Activated CD8-positive, alpha-beta memory T cell treated with anti-CD3 and anti-CD28 coated beads for 4 hours (primary cell): ENCODE data around the gene TNP1.

Experiments used
- DNase-seq, 2 donors: peaks; one replicate each; pipeline ENCODE4 v3.0.0-alpha.2; 2020; ENCODE audit warnings: low read depth in 2 of 2

The TNP1 gene, protein sequence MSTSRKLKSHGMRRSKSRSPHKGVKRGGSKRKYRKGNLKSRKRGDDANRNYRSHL

DNA sequence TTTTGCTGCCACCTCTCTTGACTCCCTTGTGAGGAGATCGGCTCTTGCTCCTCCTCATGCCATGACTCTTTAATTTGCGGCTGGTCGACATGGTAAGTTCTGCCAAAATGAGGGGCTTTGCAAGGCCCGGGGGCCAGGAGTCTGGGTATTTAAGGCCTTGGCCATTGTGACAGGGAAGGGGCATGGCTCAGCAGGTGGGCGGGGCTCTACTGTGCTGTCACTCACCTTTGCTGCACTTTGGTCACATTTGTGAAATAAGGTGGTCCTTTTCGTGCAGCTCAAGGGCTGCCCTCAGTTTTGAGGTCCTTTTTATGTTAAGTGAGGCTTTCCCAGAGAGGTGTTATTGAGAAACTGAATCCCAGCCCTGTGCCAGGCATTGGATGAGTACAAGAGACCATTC, at the start of gene TNP1:
TNP1 (minus strand) TSS at position 121 of the 400 bp plus-strand sequence; CDS start at position 91, 30 bp downstream.
- DNase-seq = no peak

DNA sequence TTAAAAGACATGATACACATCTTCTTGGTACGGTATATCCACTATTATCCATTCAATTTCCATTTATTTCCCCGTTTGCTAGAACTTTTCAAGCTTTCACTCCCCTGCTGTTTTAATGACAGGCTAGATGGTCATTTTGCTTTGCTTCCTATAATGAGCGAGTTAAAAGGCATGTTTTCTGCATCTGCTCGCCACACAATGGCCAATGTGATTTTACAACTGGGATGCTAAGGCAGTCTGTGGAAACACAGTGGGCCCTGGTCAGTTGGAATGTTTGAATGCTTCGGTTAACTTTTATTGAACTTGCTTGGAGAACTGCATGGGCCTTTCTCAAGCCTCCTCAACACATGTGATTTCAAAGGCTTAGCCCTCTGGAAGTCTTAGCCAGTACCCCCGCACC, 48.4 kb upstream of the TNP1 start:
- no peak for DNase-seq

DNA sequence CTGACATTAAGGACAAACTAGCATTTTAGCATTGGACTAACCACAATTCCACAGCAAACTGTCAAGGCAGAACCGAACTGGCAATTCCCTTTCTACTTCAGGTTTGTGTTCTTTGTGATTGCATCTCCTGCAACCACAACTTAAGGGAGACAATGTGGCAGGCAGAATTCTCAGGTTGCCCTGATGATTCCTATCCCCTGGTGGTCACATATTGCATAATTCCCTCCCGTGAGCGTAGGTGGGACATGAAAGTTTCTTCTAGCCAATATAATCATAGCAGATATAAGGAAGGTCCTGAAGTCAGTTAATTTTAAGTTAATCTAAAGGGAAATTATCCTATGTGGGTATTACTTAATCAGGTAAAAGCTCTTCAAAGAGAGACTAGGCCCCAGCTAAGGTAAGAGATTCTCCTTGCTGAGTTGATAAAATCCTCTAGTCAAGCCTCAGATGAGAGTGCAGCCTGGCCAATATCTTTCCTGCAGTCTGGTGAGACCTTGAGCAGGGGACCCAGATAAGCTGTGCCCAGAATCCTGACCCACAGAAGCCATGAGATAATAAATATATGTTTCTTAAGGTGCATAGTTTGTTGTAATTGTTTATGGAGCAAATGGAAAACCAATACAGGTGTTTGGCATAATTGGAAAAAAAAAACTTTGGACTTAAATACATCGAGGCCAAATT, 45.9 kb upstream of the TNP1 start:
- DNase-seq = no peak

DNA sequence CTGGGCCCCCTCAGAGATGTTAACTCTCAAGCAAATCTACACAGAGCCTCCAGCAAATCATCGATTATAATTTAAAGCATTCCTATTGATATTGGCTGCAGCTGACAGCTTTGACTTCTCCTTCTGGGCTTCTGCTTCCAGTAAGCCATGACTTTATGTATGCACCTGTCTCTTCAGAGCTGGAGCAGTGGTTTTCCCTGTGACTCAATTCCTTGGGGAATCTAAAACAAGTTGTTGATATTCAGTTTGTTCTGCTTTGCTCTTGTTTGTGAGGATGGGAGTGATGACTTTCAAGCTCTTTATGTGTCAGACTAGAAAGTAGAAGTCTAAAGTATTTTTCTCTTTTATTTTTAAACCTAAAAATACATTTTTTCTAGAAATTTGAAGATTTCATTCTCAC, 45.1 kb upstream of the TNP1 start:
- DNase-seq = no peak

DNA sequence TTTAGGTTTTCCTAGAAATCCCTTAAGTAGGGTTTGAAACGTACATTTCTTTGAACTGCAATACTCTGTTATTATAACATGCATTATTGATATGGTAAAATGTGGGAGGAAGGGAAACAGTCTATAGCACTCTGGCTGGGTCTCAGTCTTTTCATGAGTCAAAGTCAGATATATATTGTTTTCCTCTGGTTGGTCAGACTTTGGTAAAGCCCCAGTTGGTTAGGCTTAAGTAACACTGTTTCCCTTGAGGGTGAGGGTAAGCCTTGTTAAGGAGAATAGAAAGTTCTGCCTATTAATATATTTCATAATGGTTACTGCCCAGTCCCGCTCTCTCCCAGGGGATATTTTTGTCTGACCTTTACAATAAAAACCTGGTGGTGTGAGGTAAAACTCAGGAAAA, 44.7 kb upstream of the TNP1 start:
- no peak for DNase-seq

DNA sequence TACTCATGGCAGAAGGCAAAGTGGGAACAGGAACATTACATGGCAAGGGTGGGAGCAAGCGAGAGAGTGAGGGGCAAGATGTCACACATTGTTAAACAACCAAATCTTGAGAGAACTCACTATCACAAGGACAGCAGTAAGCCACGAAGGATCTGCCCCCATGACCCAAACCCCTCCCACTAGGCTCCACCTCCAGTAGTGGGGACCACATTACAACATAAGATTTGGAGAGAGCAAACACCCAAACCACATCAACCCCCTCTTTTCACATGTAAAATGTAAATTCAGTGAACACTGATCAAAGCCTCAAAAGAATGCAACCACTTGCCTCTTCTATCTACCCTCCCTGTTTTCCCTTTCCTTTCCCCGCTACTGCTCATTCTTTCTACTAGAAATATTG, 43.6 kb upstream of the TNP1 start:
- no peak for DNase-seq

DNA sequence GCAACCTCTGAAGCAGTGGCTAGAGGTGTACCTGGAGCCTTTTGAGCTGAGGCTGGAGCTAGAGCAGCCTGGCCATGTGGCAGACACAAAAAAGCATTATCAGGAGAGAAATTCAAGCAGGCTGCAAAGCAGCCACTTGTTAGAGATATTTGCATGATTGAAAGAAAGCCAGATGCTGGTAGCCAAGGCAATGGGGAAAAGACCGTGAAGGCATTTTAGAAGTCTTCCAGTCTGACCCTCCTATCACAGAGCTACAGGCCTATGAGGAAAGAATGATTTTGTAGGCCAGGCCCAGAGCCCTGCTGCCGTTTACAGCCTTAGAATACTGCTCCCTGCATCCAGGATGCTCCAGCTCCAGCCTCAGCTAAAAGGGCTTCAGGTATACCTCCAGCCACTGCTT, 41.4 kb upstream of the TNP1 start:
- DNase-seq = no peak

DNA sequence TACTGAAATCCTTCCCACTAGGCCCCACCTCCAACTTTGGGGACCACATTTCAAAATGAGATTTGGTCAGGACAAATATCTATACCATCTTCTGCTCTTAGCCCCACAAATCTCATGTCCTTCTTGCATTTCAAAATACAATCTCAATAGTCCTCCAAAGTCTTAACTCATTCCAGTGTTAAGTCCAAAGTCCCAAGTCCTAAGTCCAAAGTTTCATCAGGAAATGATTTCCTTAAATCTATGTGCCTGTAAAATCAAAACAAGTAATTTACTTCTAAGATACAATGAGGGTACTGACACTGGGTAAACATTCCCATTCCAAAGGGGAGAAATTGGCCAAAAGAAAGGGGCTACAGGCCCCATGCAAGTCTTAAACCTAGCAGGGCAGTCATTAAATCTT, 40.5 kb upstream of the TNP1 start:
- DNase-seq = no peak

DNA sequence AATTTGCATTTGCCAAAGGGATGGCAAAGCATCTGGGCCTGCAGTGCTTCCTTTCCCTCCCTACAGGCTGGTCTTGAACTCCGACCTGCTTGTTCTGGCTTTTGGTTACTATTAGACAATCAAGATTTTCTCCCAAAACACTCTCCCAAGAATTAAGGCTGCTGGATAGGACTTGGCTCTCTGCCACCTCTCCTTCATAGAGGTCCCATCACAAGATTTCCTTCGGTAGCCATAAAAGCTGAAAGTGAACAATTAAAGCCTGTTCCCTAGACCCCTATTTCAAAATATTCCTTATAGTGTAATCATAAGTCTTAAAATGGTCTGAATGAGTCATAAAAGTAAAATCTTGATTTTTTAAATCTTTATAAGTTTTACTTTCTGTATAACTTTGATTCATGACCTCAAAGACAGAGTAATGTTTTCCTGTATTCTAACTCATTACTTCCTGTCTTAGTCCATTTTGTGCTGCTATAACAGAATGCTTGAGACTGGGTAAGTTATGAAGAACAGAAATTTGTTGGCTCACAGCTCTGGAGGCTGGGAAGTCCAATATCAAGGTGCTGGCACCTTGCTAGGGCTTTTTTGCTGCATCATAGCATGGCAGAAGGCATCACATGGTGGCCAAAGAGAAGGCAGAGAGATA, 37.8 kb upstream of the TNP1 start:
- DNase-seq = no peak

DNA sequence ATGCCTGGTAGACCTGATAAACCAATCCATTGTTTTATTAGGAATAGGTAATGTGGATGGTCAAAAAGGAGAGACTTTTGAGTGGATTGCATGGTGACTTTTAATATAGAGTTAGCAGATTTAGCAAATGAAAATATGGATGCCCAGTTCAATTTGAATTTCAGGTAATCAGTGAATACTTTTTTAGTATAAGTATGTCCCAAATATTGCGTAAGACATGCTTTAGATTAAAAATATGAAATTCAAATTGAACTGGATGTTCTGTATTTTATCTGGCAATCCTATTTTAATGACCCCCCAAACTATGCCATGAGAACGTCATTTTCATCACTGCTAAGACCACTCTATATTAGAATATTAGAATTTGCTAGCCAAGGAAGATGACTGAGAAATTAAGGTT, 30.3 kb upstream of the TNP1 start:
- no peak for DNase-seq

DNA sequence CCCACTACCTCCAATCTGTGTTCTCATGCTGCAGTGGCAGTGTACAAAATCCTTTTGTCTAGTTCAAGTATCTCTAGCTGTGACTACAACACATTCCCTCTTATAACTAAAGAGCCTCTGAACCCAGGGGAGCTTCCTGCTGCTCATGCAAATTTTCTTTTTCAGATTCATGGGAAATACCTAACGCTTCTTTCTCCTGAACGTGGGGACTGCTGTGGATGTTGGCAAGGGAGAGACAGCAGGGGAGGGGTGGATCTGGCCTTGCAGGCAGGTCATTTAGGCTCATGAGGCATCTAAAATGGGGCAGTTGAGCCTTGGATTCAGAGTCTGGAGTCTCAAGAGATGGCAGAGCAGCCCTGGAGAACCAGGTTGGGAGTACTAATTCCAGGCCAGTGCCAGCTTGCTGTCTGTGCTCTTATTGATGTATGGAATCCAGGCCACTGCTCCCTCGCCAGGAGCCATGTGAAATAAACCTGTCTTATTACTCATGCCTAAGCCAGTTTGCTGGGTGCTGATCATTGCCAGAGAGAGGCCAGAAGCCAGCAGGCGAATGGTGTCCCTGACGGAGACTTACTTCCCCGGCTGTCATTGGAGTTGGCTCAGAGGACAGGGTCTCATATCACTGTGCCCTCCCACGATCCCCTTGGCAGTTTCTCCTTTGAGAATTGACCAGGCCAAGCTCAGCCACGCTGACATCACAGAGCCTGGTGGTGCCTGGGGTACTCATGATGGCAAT, 29.2 kb upstream of the TNP1 start:
- no peak for DNase-seq

DNA sequence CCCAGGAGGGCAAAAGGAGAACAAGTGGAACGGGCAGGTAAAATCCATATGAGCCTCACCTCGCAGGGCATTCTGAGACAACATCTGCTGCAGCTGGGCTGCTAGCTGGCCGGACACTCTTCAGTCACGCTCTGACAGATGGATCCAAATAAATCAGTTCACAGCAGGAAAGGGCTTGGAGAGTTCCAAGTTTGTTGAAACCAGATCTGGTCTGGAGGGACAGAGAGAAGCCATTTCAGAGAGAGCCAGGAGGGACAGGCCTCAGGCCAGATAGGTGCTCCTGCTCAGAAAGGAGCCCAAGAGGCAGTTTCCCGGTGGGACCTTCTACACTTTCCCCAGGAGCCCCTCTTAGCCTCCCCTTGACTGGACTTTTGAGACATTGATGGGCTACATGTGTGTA, 28.2 kb upstream of the TNP1 start:
- no peak for DNase-seq

DNA sequence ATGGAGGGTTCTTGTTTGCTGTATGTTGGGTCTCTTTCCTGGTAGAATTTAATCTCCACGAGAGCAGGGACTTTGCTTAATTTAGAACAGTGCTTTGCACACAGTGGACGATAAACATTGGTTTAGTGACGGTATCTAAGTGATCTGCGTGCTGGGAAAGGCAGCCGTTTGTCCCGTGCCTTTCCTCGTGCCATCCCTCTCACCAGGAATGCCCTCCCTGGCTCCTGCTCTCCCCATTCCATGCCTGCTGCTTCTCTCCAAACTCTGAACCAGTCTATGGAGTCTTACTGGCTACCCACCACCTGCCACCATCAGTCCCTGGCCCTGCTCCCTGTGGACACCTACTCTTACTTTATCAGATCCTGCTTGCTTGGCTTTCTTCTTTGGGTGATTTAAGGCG, 27.3 kb upstream of the TNP1 start:
- no peak for DNase-seq

DNA sequence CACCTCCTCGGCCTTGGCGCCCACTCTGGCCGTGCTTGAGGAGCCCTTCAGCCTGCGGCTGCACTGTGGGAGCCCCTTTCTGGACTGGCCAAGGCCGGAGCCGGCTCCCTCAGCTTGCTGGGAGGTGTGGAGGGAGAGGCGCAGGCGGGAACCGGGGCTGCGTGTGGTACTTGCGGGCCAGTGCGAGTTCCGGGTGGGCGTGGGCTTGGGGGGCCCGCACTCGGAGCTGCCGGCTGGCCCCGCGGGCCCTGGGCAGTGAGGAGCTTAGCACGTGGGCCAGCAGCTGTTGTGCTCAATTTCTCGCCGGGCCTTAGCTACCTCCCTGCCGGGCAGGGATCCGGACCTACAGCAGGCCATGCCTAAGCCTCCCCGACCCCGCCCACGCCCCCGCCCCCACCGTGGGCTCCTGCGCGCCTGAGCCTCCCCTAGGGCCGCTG, 25.3 kb upstream of the TNP1 start:
- no peak for DNase-seq

DNA sequence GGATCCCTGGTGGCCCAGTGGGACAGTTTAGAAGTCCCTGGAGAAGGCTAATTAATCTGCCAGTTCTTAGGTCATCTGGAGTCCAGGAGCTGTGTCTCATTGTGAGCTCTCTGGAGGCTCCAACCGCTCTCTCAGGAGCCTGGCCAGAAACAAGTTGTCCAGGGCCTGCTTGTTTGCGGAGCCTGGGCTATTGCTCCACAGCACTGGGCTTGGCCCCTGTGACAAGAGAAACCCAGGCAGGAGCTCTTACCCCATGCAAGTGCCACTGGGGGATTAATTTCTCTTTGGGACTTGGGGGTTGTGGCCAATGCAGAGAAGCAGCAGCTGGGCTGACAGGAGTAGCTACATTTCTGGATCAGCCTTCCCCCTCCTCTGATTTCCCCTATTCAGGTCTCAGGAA, 24.5 kb upstream of the TNP1 start:
- no peak for DNase-seq

DNA sequence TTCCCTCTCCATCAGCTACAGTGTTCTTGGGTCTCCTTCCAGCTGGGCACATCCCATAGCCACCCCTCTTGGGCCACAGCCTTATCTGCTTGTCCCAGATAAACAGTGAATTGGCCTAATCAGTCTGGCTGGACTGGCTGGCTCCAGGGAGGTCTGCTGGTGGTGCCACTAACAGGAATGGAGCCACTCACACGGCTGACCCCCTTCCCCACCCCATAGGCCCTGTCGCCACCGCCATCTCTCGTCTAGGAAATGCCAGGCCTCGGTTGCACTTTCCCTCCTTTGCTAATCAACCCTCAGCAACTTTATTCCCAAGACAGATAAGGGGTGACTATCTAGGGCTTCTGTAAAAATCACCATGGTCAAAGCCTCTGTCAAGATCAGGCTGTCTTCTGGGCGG, 23.0 kb upstream of the TNP1 start:
- DNase-seq = no peak

DNA sequence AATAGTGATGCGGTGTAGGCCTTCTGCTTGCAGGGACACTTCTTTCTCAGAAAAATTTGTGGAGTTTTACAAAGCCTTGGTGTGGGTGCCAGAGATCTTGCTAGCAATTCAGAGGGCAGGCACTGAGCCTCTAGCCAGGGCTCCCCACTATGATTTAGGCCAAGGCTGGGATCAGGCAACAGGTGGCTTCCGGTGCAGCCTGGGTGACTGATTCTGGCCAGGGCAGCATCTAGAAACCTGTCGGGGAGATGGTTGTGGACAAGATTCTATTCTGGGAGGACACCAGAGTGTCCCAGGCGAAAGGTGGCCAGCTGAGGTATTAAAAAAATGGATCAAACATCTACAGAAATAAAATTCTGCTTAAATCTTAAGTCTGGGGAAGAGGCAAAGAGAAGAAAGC, 21.5 kb upstream of the TNP1 start:
- no peak for DNase-seq

DNA sequence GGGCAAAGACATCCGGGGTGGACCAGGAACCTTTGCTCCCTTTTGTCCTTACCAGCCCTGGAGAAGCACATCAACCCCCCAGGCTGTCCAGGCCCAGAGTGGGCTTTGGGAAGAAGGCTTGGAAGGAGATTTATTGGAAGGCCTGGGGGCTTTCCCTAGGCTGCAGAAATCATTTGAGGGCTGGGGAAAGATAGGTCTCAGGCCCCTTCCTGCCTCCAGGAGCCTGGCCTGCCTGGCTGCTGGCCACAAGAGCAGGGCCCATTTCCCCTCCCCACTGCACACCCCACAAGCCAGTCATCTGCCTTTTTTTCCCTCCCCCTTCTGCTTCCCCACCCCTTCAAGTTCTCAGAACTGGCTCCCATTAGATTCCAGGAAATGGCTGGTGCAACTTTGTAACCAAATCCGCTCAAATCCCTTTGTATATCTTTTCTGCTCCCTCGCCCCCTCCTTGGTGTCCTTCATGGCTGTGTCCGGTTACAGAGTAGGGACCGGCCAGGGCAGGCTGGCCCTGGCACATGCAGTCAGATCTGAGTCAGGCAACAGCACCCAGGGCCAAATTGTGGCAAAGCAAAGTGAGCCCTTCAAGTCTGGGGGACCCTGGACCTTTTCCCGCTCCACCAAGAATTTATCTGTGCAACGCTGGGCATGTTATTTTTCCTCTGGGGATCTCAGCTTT, 20.8 kb upstream of the TNP1 start:
- DNase-seq = no peak

DNA sequence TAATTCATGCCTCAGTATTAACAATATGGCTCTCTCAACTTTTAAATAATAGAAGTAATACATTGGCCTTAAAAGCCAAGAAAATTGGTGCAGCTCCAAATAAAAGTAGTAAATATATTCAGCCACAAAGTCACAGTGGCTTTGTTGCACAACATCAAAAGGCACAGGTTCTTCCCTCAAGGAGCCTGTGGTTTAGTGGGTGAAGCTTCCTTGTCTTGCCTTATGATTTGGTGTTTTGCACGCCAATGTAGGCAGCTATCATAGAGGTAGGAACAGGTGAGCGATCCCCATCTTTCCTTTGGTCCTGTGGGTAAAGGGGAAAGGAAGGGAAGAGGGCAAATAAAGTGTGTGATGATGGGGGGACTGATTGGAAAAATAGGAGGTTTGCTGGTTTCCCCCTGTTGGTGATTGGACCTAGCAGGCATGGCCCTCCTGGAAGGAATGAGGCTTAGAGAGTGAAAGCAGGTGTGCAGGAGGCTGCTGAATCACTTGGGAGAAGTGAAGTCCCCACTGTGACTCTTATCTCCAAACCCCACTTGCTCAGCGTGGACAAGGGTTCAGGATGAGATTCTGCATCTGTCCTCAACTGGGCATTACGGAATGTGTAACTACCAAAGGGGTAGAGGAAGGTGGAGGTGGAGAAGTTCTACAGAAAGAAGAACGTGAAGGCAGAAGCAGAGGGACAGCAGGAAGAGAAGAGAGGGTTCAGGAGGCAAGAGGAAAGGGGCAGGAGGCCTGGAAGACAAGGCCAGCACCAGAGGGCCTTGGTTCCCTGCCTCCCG, 20.1 kb upstream of the TNP1 start:
- no peak for DNase-seq

DNA sequence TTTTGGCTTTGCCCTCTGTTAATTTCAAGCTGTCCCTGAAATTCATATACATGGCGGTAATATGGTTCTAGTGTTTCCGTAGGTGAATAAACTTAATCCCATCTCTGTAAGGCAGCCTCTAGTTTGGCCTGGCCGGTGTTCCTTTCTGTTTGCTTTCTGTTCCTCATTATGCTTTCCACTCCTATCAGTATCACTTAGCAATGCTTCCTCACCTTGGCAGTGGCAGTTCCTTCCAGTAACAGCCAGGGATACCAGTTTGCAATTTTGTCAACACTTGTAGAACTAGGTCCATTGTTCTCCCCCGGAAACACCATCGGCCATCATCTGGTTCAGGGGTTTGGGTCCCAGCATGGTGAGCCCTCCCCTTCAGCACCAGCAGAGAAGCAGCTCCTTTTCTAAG, 18.2 kb upstream of the TNP1 start:
- no peak for DNase-seq

DNA sequence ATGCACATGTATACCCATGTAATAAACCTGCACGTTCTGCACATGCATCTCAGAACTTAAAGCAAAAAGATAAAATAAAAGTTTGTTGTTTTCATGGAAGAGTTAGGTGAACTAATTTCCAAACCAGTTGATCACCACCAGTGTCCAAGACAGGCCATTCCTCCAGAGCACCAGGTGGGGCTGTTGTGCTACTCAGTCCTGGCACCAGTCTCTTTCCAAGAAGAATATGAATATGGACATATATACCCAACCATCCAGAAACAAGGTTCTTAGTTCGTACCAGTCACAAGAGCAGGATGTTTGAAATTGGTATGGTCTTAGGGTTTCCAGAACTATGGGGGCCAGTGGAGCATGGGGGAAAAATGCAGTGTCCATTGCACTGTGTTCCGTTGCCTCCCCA, 17.2 kb upstream of the TNP1 start:
- no peak for DNase-seq

DNA sequence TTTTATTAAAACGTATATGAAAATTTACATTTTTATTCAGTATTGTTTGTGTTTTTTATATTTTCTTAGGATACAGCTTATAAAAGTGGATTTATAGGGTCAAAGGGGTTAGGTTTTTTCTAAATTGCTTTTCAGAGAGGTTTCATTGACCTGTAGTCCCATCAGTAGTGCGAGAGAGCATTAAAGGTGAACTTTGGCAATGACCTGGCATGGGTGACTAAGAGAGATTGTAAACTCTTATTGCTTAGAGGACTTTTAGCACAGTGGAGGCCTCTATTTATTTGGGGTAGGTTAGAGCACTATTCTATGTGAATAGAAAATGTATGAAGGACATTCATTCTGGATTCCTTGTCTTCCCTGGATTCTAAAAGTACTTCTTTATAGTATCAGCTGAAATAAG, 16.0 kb upstream of the TNP1 start:
- no peak for DNase-seq
